Left lung (tissue), 10 donors: ENCODE measurements around the gene ARNT2. TPM values are rescaled to one million over a fixed set of nuclear protein-coding genes. Genes with fewer than 3 reads are reported as not detected.

Experiments
- ATAC-seq: fragments of 200-7000 bp; cut with Tn5 transposase; one replicate; pipeline ENCODE4 v1.9.1; 2020; ENCODE audit warnings: moderate library complexity
- DNase-seq, 4 donors: peaks; one replicate each; pipeline ENCODE4 v3.0.0-alpha.2; 2013 to 2020
- H3K27ac ChIP-seq, 2 donors: fragments of 200-600 bp; sonication (generic) in 1 of 2; one replicate each; pipeline versions ENCODE4 v1.5.0 to v1.8.0; 2020 to 2021
- H3K27me3 ChIP-seq, 2 donors: fragments of 200-600 bp; sonication (generic) in 1 of 2; one replicate each; pipeline versions ENCODE4 v1.5.0 to v1.8.0; 2020 to 2021
- H3K36me3 ChIP-seq, 2 donors: fragments of 200-600 bp; sonication (generic) in 1 of 2; one replicate each; pipeline versions ENCODE4 v1.5.0 to v1.8.0; 2020 to 2021
- H3K4me1 ChIP-seq, 2 donors: fragments of 200-600 bp; one replicate each; pipeline ENCODE4 v1.8.0; 2021
- H3K4me3 ChIP-seq, 2 donors: fragments of 200-600 bp; sonication (generic) in 1 of 2; one replicate each; pipeline versions ENCODE4 v1.5.0 to v1.8.0; 2020 to 2021; ENCODE audit warnings: mild to moderate bottlenecking in 1 of 2
- H3K9me3 ChIP-seq, 2 donors: fragments of 200-600 bp; sonication (generic) in 1 of 2; one replicate each; pipeline versions ENCODE4 v1.5.0 to v1.8.0; 2020 to 2021
- intact Hi-C, 2 donors: fragments of 100-400 bp; cut with DNase I; formaldehyde crosslinking; loops; one replicate each; pipeline versions ENCODE4 v1.11.2 to v1.14.2; 2022
- polyA plus RNA-seq, 6 donors: library from polyadenylated mRNA; unstranded; fragments of 120-200 nt; gene quantifications; one replicate each; pipeline ENCODE4 v1.2.1, GENCODE V29; 2013; ENCODE audit not compliant: insufficient read length in 6 of 6
- total RNA-seq, 2 donors: library from RNA; stranded (reverse); fragmentation: NEBNext Ultra II Directional; extraction: Animal tissue kit (Norgen Biotek cat#: 25700); gene quantifications; one replicate each; pipeline ENCODE4 v1.2.1, GENCODE V29; 2021
- TF ChIP-seq, protein P1 (sequence below), 2 donors: fragments of 200-600 bp; sonication (generic) in 1 of 2; IDR thresholded peaks; one replicate each; pipeline versions ENCODE4 v1.5.0 to v1.8.0; 2021; ENCODE audit warnings: antibody characterized with exemption in 2 of 2
- donor health status: DM: no; HTN: yes; CAD: no.
- donor health status: DM: no; HTN: no; CAD: no.

ARNT2 gene
- total and polyA plus RNA-seq, 8 donors, result 9.7 to 50.8 (median 33.7) TPM

DNA sequence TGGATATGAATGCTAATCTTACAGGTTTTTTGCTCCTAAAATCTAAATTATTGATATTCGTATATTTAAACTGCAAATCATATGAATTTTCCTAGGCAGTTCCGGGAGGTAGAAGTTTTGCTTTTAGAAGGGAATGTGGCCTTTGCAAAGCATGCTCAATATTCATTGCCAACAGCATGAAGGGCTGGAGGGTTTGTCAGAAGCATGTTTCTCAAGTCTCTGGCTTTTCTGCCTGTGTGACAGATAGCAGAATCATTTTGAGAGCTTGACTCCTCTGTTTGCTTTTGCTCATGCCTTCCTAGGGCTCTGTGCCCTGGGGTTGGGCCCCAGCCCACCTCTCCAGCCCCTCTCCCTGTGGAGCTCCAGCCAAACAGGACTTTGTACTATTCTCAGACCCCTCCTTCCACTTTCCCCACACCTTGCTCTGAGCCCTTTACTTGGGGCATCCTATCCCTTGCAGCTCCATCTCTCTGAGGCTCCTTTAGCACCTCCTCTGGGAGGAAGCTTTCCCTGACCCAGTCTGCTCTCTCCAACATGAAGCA is 91.3 kb downstream of the ARNT2 start:
- H3K9me3 ChIP-seq, result no peaks in the 10 kb centered on the region
- DNase-seq (no peak), ATAC-seq (no peak)
- intact Hi-C loops, result no loop called here
- TF ChIP-seq, protein P1, sequence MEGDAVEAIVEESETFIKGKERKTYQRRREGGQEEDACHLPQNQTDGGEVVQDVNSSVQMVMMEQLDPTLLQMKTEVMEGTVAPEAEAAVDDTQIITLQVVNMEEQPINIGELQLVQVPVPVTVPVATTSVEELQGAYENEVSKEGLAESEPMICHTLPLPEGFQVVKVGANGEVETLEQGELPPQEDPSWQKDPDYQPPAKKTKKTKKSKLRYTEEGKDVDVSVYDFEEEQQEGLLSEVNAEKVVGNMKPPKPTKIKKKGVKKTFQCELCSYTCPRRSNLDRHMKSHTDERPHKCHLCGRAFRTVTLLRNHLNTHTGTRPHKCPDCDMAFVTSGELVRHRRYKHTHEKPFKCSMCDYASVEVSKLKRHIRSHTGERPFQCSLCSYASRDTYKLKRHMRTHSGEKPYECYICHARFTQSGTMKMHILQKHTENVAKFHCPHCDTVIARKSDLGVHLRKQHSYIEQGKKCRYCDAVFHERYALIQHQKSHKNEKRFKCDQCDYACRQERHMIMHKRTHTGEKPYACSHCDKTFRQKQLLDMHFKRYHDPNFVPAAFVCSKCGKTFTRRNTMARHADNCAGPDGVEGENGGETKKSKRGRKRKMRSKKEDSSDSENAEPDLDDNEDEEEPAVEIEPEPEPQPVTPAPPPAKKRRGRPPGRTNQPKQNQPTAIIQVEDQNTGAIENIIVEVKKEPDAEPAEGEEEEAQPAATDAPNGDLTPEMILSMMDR (IDR thresholded peaks at IDR 0.05), result no peak
- no peak overlapping the region for H3K4me3 ChIP-seq
- peaks cover 0 to 13% of the 10 kb centered on the region in 2 donors for H3K4me1 ChIP-seq
- no peak overlapping the region for H3K27ac ChIP-seq
- no peaks in the 10 kb centered on the region for H3K27me3 ChIP-seq
- no peaks in the 10 kb centered on the region for H3K36me3 ChIP-seq

DNA sequence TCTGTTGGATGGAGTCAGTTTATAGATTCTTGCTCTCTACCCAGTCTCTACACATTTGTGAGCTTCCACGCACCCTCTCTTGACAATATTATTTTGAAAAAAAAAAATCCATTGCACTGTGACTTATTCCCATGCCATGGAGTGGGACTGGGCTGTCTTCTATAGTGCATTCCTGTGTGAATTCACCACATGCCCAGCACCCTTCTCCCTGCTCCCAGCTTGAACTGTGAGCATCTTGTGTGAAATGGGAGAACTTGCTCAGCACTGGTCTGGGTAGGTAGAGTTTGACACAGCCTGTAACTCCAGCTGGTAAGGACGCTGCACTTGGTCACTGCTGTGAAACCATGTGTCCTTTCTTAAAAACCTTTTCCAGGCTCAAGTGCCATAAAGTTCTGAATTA is 91.9 kb downstream of the ARNT2 start:
- H3K27ac ChIP-seq, result no peak overlapping the region
- TF ChIP-seq, protein P1 (IDR thresholded peaks at IDR 0.05), result no peak
- no peaks in the 10 kb centered on the region for H3K36me3 ChIP-seq
- no peaks in the 10 kb centered on the region for H3K9me3 ChIP-seq
- H3K27me3 ChIP-seq, result no peaks in the 10 kb centered on the region
- intact Hi-C loops, result no loop called here
- H3K4me1 ChIP-seq, result peaks cover 0 to 13% of the 10 kb centered on the region in 2 donors
- no peak for DNase-seq
- no peak for ATAC-seq
- no peak overlapping the region for H3K4me3 ChIP-seq

GRCh38 chr15:80497221-80497620 is 93.0 kb downstream of the ARNT2 start:
- ATAC-seq, result no peak
- TF ChIP-seq, protein P1 (IDR thresholded peaks at IDR 0.05), result no peak
- H3K27me3 ChIP-seq, result no peaks in the 10 kb centered on the region
- no peaks in the 10 kb centered on the region for H3K9me3 ChIP-seq
- DNase-seq, result no peak
- no peak overlapping the region for H3K27ac ChIP-seq
- no peak overlapping the region for H3K4me3 ChIP-seq
- peaks cover 0 to 9% of the 10 kb centered on the region in 2 donors for H3K4me1 ChIP-seq
- intact Hi-C loops, result no loop called here
- no peaks in the 10 kb centered on the region for H3K36me3 ChIP-seq

DNA sequence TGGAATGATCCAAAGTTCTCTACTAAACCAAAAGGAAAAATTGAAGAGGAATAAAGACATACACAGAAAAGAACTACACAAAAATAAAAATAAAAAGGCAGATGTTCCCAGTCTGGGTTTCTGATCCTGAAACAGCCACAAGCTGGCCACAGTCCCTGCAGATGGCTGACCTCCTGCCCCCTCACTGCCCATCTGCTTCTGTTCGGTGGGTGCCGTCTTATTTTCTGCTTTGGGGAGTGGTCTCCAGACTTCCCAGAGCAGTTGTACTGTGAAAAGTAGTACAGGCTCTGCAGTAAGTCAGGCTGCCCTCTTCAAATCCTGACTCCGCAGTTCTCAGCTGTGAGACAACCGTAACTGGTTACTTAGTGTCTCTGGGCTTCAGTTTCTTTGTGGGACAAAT is 94.5 kb downstream of the ARNT2 start:
- no peaks in the 10 kb centered on the region for H3K36me3 ChIP-seq
- intact Hi-C loops, result no loop called here
- H3K9me3 ChIP-seq, result no peaks in the 10 kb centered on the region
- no peak for DNase-seq
- TF ChIP-seq, protein P1 (IDR thresholded peaks at IDR 0.05), result no peak
- ATAC-seq, result no peak
- H3K27ac ChIP-seq, result no peak overlapping the region
- no peaks in the 10 kb centered on the region for H3K27me3 ChIP-seq
- H3K4me1 ChIP-seq, result peaks cover 0 to 6% of the 10 kb centered on the region in 2 donors
- H3K4me3 ChIP-seq, result no peak overlapping the region

DNA sequence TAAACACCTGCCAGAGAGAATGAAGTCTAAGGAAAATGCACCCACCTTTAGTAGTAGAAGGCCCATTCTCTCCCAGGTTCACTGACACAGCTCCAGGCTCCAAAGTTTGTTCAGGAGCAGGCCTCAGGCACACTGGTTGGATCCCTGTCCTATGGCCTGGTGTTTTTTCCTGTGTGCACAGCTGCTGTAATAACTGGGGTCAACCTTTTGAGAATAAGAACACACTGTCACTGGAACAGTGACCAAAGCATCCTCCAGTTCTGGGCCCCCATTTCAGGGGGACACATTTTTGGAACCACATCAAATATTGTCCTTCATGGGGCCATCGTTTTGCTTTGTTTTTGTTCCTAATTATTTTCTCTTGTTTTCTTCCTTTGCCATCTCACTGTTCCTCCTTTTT is 95.8 kb downstream of the ARNT2 start:
- DNase-seq (no peak), ATAC-seq (no peak)
- TF ChIP-seq, protein P1 (IDR thresholded peaks at IDR 0.05), result no peak
- intact Hi-C loops, result no loop called here
- no peaks in the 10 kb centered on the region for H3K36me3 ChIP-seq
- H3K9me3 ChIP-seq, result peaks cover 0 to 3% of the 10 kb centered on the region in 2 donors
- H3K27ac ChIP-seq, result no peak overlapping the region
- no peaks in the 10 kb centered on the region for H3K27me3 ChIP-seq
- no peak overlapping the region for H3K4me3 ChIP-seq
- peaks cover 0 to 6% of the 10 kb centered on the region in 2 donors for H3K4me1 ChIP-seq
